A549 (cell line): ENCODE results near the gene TSHR. TPM values are rescaled to one million over a fixed set of nuclear protein-coding genes. Genes with fewer than 3 reads are reported as not detected.

Experiments used
- ATAC-seq, 2 experiments: fragments of 200-7000 bp in 1 of 2; fragments of >200 bp in 1 of 2; cut with Nextera tagmentation in 1 of 2; cut with Tn5 transposase in 1 of 2; 3 replicates each; pipeline versions ENCODE4 v1.8.0 to v1.9.1; 2018 to 2020; ENCODE audit warnings: mild to moderate bottlenecking in 1 of 2, moderate library complexity in 1 of 2
- CTCF ChIA-PET: fragments of 300-600 bp; sonication (Branson Sonifier 250); formaldehyde crosslinking; extraction: SDS; loops from one replicate; lab custom pipeline; 2021; ENCODE audit warnings: antibody characterized with exemption, inconsistent platforms; lab: Yijun Ruan, JAX
- POLR2A ChIA-PET: fragments of 350-600 bp; formaldehyde crosslinking; extraction: SDS; loops from one replicate; lab custom pipeline; 2021; ENCODE audit warnings: antibody characterized with exemption, inconsistent platforms; lab: Yijun Ruan, JAX
- DNase-seq, 2 experiments: peaks; one replicate each; pipeline versions ENCODE4 v3.0.0 to v3.0.0-alpha.2; 2011 to 2016; ENCODE audit warnings: low read depth in 1 of 2, low spot score in 1 of 2
- FAIRE-seq: peaks from 2 replicates; lab custom pipeline; 2011; peaks lifted over from hg19 to GRCh38; lab: Jason Lieb, UNC
- H3K27ac ChIP-seq, 2 experiments: fragments of >200 bp; sonication (Bioruptor Twin); formaldehyde crosslinking; 3 replicates each; pipeline ENCODE4 v1.5.1; 2016 to 2017
- H3K4me1 ChIP-seq: fragments of >200 bp; sonication (Bioruptor Twin); formaldehyde crosslinking; 3 replicates; pipeline ENCODE4 v1.6.1; 2016
- H3K4me2 ChIP-seq: fragments of >200 bp; sonication (Bioruptor Twin); formaldehyde crosslinking; 3 replicates; pipeline ENCODE4 v1.6.1; 2016
- H3K4me3 ChIP-seq: fragments of >200 bp; sonication (Bioruptor Twin); formaldehyde crosslinking; 3 replicates; pipeline ENCODE4 v1.5.1; 2016
- H3K9me3 ChIP-seq: fragments of >200 bp; sonication (Bioruptor Twin); formaldehyde crosslinking; 3 replicates; pipeline ENCODE4 v1.6.1; 2016
- CBX2 ChIP-seq: fragments of 200-600 bp; sonication (generic); IDR thresholded peaks from 2 replicates; pipeline ENCODE4 v1.6.1; 2016; ENCODE audit warnings: low read depth, mild to moderate bottlenecking, borderline replicate concordance
- CBX8 ChIP-seq: fragments of 200-600 bp; sonication (generic); IDR thresholded peaks from 2 replicates; pipeline ENCODE4 v1.6.1; 2016
- CHD4 ChIP-seq: fragments of 200-600 bp; sonication (generic); IDR thresholded peaks from 2 replicates; pipeline ENCODE4 v1.6.1; 2016; ENCODE audit warnings: antibody characterized with exemption, mild to moderate bottlenecking, borderline replicate concordance
- EHMT2 ChIP-seq: fragments of 200-600 bp; sonication (generic); IDR thresholded peaks from 2 replicates; pipeline ENCODE4 v1.6.1; 2016; ENCODE audit warnings: antibody characterized with exemption, low read depth, mild to moderate bottlenecking, moderate library complexity
- EP300 ChIP-seq, 2 experiments: fragments of >200 bp; sonication (Bioruptor Twin); formaldehyde crosslinking; IDR thresholded peaks; 2 replicates in 1 of 2; 3 replicates in 1 of 2; pipeline ENCODE4 v1.6.1; 2016 to 2017
- FOSL2 ChIP-seq, 2 experiments: fragments of 450-650 bp in 1 of 2; fragments of >200 bp in 1 of 2; sonication (Bioruptor Twin) in 1 of 2; formaldehyde crosslinking; IDR thresholded peaks; 2 replicates each; pipeline versions ENCODE4 v1.5.0 to v1.6.1; 2016 to 2020; ENCODE audit warnings: mild to moderate bottlenecking in 1 of 2, moderate library complexity in 1 of 2
- HDAC2 ChIP-seq: fragments of 200-600 bp; sonication (generic); IDR thresholded peaks from 2 replicates; pipeline ENCODE4 v1.6.1; 2016
- HES2 ChIP-seq: fragments of >200 bp; sonication (Bioruptor Twin); formaldehyde crosslinking; IDR thresholded peaks from 2 replicates; pipeline ENCODE4 v1.6.1; 2016
- HEYL ChIP-seq: fragments of 250-450 bp; sonication (Bioruptor Pico); IDR thresholded peaks from 2 replicates; pipeline ENCODE4 v1.8.0; 2021; ENCODE audit warnings: mild to moderate bottlenecking, moderate library complexity
- HOXA7 ChIP-seq: fragments of 250-450 bp; sonication (Bioruptor Pico); IDR thresholded peaks from 2 replicates; pipeline ENCODE4 v1.5.0; 2020; ENCODE audit warnings: mild to moderate bottlenecking, moderate library complexity
- HOXB13 ChIP-seq: fragments of 250-450 bp; sonication (Bioruptor Pico); IDR thresholded peaks from 2 replicates; pipeline ENCODE4 v1.5.0; 2020; ENCODE audit warnings: low read depth, mild to moderate bottlenecking, moderate library complexity
- HOXB5 ChIP-seq: fragments of 250-450 bp; sonication (Bioruptor Pico); IDR thresholded peaks from 2 replicates; pipeline ENCODE4 v1.5.0; 2020; ENCODE audit warnings: mild to moderate bottlenecking, moderate library complexity
- JUNB ChIP-seq: fragments of >200 bp; sonication (Bioruptor Twin); formaldehyde crosslinking; IDR thresholded peaks from 2 replicates; pipeline ENCODE4 v1.6.1; 2016
- MAFK ChIP-seq: fragments of 450-650 bp; IDR thresholded peaks from 2 replicates; pipeline ENCODE4 v1.6.1; 2014; ENCODE audit not compliant: partially characterized antibody
- MAX ChIP-seq: IDR thresholded peaks from 2 replicates; pipeline ENCODE4 v1.6.1; 2012
- NFE2L2 ChIP-seq: fragments of 150-350 bp; conservative IDR thresholded peaks from 2 replicates; pipeline ENCODE4 v1.6.1; 2014; ENCODE audit warnings: low read length
- POLR2A ChIP-seq: IDR thresholded peaks from 2 replicates; pipeline ENCODE4 v1.6.1; 2012; ENCODE audit warnings: mild to moderate bottlenecking, low read length
- POLR2AphosphoS2 ChIP-seq: conservative IDR thresholded peaks from 2 replicates; pipeline ENCODE4 v1.6.1; 2012; ENCODE audit warnings: low read length, improper control_type of control experiment, inconsistent platforms
- RARB ChIP-seq: fragments of 250-450 bp; sonication (Bioruptor Pico); IDR thresholded peaks from 2 replicates; pipeline ENCODE4 v1.8.0; 2021; ENCODE audit warnings: mild to moderate bottlenecking, moderate library complexity
- SMC3 ChIP-seq: fragments of >200 bp; sonication (Bioruptor Twin); formaldehyde crosslinking; IDR thresholded peaks from 3 replicates; pipeline ENCODE4 v1.6.1; 2018; ENCODE audit warnings: inconsistent platforms
- SREBF2 ChIP-seq: fragments of 450-650 bp; IDR thresholded peaks from 2 replicates; pipeline ENCODE4 v1.6.1; 2014; ENCODE audit warnings: mild to moderate bottlenecking, moderate library complexity
- TFCP2L1 ChIP-seq: fragments of 250-450 bp; sonication (Bioruptor Pico); IDR thresholded peaks from 2 replicates; pipeline ENCODE4 v1.5.0; 2021; ENCODE audit warnings: mild to moderate bottlenecking
- TP53 ChIP-seq: fragments of 250-450 bp; sonication (Bioruptor Pico); IDR thresholded peaks from 2 replicates; pipeline ENCODE4 v1.5.0; 2021; ENCODE audit warnings: mild to moderate bottlenecking, moderate library complexity
- ZC3H11A ChIP-seq: fragments of 450-650 bp; IDR thresholded peaks from 2 replicates; pipeline ENCODE4 v1.6.1; 2014; ENCODE audit warnings: antibody characterized with exemption, mild to moderate bottlenecking
- ZFP36 ChIP-seq: fragments of 450-650 bp; IDR thresholded peaks from 2 replicates; pipeline ENCODE4 v1.6.1; 2014; ENCODE audit warnings: borderline replicate concordance; ENCODE audit not compliant: partially characterized antibody
- ZNF302 ChIP-seq: fragments of 250-450 bp; sonication (Bioruptor Pico); IDR thresholded peaks from 2 replicates; pipeline ENCODE4 v1.9.0; 2021; ENCODE audit warnings: inconsistent platforms, mild to moderate bottlenecking, moderate library complexity
- ZSCAN20 ChIP-seq: fragments of 250-450 bp; sonication (Bioruptor Pico); IDR thresholded peaks from 2 replicates; pipeline ENCODE4 v1.8.0; 2022; ENCODE audit warnings: mild to moderate bottlenecking, moderate library complexity
- WGBS: methylation state at CpG from one replicate; pipeline ENCODE4 v1.1.6; 2017; ENCODE audit errors: missing lambda C conversion rate; 5-methylcytosine and 5-hydroxymethylcytosine counted together
- polyA plus RNA-seq, 4 experiments: library from polyadenylated mRNA; depleted of rRNA in 3 of 4; stranded (reverse); fragments of >200 nt; fragmentation: RNase III in 1 of 4; extraction: RNeasy Plus Mini Kit Qiagen cat#74134 plus additional on column Dnase treatment in 1 of 4; gene quantifications; 2 replicates in 3 of 4; 3 replicates in 1 of 4; pipeline ENCODE4 v1.2.3, GENCODE V29; 2011 to 2017
- TF ChIP-seq, protein P1 (sequence below): fragments of >200 bp; sonication (Bioruptor Twin); formaldehyde crosslinking; IDR thresholded peaks from 3 replicates; pipeline ENCODE4 v1.5.1; 2016

TSHR gene
- polyA plus RNA-seq, 2 of the 4 experiments (the other 2 are of a cell fraction): not detected

GRCh38 chr14:81125536-81125935, 170.1 kb downstream of the TSHR start:
- no peak for TF ChIP-seq CHD4
- TF ChIP-seq, protein P1, sequence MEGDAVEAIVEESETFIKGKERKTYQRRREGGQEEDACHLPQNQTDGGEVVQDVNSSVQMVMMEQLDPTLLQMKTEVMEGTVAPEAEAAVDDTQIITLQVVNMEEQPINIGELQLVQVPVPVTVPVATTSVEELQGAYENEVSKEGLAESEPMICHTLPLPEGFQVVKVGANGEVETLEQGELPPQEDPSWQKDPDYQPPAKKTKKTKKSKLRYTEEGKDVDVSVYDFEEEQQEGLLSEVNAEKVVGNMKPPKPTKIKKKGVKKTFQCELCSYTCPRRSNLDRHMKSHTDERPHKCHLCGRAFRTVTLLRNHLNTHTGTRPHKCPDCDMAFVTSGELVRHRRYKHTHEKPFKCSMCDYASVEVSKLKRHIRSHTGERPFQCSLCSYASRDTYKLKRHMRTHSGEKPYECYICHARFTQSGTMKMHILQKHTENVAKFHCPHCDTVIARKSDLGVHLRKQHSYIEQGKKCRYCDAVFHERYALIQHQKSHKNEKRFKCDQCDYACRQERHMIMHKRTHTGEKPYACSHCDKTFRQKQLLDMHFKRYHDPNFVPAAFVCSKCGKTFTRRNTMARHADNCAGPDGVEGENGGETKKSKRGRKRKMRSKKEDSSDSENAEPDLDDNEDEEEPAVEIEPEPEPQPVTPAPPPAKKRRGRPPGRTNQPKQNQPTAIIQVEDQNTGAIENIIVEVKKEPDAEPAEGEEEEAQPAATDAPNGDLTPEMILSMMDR: no peak
- no peak for TF ChIP-seq ZFP36
- TF ChIP-seq FOSL2 (IDR thresholded peaks at IDR 0.05): no peak
- TF ChIP-seq FOSL2 (CRISPR knock-in tag; IDR thresholded peaks at IDR 0.05): no peak
- TF ChIP-seq HOXB5 (CRISPR knock-in tag): no peak
- TF ChIP-seq ZNF302 (CRISPR knock-in tag): no peak
- TF ChIP-seq POLR2A: no peak
- TF ChIP-seq ZSCAN20 (CRISPR knock-in tag): no peak
- TF ChIP-seq ZC3H11A: no peak
- TF ChIP-seq CBX2: no peak
- no peak for TF ChIP-seq HDAC2
- TF ChIP-seq HOXB13: no peak
- TF ChIP-seq HES2: no peak
- TF ChIP-seq SREBF2: no peak
- TF ChIP-seq POLR2AphosphoS2: no peak
- no peak for TF ChIP-seq HOXA7 (CRISPR knock-in tag)
- TF ChIP-seq MAFK: no peak
- ChIA-PET CTCF (no interaction called here), POLR2A (no interaction called here)
- Histone ChIP-seq H3K4me3 (no peak overlapping the region), H3K4me2 (no peak overlapping the region), H3K9me3 (no peaks in the 10 kb centered on the region), H3K27ac (no peak overlapping the region), H3K4me1 (no peaks in the 10 kb centered on the region)
- no peak for FAIRE-seq
- WGBS: 13% methylated on average over 4 of the region's 4 CpGs
- no peak for DNase-seq
- no peak for ATAC-seq

DNA sequence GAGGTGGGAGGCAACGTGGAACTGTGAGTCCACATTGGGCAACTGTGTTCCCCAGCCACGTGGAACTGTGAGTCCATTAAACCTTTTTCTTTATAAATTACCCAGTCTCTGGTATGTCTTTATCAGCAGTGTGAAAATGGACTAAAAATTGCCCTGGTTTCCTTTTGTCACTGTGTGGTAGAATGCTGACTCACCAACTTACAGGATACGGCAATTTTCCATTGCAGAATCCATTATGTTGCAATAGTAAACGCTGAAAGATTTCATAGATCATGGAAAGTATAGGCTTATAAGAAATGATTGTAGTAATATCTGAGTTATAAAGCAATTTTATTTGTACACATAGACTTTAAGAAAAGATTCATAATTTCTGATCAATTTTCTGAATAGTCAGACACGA, 172.4 kb downstream of the TSHR start:
- no peak for DNase-seq
- TF ChIP-seq TP53 (CRISPR knock-in tag) (no peak), MAFK (peak; percentile 60)
- TF ChIP-seq, all 56 proteins: peak for 1
- no peak overlapping the region for H3K4me2 ChIP-seq
- no peaks in the 10 kb centered on the region for H3K9me3 ChIP-seq
- no peak overlapping the region for H3K4me3 ChIP-seq
- WGBS: 24% methylated on average over 5 of the region's 5 CpGs
- no peak for FAIRE-seq
- no peak for ATAC-seq
- no peaks in the 10 kb centered on the region for H3K4me1 ChIP-seq
- no peak overlapping the region for H3K27ac ChIP-seq
- ChIA-PET POLR2A (no interaction called here), CTCF (no interaction called here)

- Histone ChIP-seq H3K27ac (no peak overlapping the region), H3K4me3 (no peak overlapping the region), H3K4me1 (no peaks in the 10 kb centered on the region), H3K4me2 (no peak overlapping the region), H3K9me3 (no peaks in the 10 kb centered on the region)
- CTCF ChIA-PET: no interaction called here
- TF ChIP-seq TFCP2L1 (CRISPR knock-in tag) (no peak), ZSCAN20 (CRISPR knock-in tag) (no peak), CBX8 (no peak), HOXB13 (no peak), RARB (CRISPR knock-in tag) (no peak), JUNB (no peak), EP300 (IDR thresholded peaks at IDR 0.05) (no peak), NFE2L2 (no peak), HOXA7 (CRISPR knock-in tag) (no peak), CHD4 (no peak), HEYL (CRISPR knock-in tag) (no peak), HDAC2 (no peak), MAX (no peak), ZNF302 (CRISPR knock-in tag) (no peak), HES2 (no peak), EHMT2 (no peak), SREBF2 (no peak), SMC3 (no peak), TP53 (CRISPR knock-in tag) (no peak)
- no peak for DNase-seq
- WGBS: 0% methylated on average over 1 of the region's 1 CpG
- POLR2A ChIA-PET: no interaction called here
- no peak for FAIRE-seq
- ATAC-seq: no peak
Measured at GRCh38 chr14:81129242-81129641, 173.8 kb downstream of the TSHR start.
